IPS-18c (cell line): ENCODE data around the gene SBF2.
"Not testable (repeated sequence)": the region's sequence is repeated elsewhere in the genome, so short reads cannot be mapped to it uniquely, and the experiment has no call there.

Source experiments
- H3K4me3 ChIP-seq: 2 replicates; pipeline ENCODE4 v1.7.0; 2013; ENCODE audit warnings: low read depth, mild to moderate bottlenecking, low read length, moderate library complexity; ENCODE audit not compliant: insufficient read depth
- H3K9me3 ChIP-seq: one replicate; pipeline ENCODE4 v1.6.1; 2013; ENCODE audit warnings: mild to moderate bottlenecking, low read length, moderate library complexity; ENCODE audit not compliant: control insufficient read depth, insufficient read depth

Gene SBF2

DNA sequence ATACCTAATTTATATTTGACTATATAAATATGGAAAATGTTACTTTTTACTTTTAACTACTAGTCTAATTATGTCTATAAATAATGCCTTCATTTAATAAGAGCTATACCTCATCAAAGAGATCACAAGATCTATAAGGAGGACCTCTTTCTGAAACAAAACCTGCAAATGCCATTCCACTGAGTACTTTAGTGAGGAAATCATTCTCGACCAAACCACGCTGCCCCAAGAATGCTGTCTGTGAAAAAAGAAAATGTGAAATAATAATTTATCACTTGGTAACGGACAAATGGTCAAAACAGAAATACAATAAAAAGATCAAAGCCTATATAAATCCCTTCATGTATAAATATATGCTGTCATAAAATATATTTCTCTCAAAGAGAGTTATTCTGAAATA is 301.7 kb downstream of the SBF2 start:
- Histone ChIP-seq H3K9me3 (no peaks in the 10 kb centered on the region), H3K4me3 (no peak overlapping the region)

DNA sequence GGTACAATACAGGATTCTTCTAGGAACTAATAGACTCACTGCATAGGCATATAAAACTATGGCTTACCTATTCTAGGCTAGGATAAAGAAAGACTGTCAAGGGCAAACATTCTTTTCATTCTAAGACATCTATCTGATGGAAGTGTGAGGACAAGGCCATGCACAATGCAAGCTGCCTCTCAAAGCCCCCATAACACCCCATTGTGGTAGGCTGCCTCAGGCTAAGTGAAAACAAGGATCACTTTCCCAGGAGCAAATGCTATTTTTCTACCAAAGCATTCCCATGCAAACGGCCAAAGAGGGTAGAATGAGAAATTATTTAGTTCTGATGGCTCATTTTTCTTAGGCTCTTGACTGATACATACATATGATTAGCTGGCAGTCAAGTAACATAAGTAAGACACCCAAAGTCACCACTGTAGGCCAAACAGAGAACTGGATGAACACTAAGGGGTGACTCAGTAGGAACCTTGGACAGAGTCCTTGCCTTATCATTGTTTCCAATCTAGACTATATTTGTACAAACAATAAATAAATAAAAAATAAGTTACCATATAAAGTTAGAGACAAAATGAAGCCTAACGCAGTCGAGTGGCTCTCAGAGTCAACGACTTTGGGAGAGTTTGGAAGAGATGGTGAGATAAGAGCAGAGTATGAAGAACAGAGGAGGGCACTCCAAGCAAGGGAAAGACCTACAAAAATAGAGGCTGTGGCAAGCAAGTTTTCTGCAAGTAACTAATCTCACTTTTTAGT is 303.6 kb downstream of the SBF2 start:
- no peak overlapping the region; the same call in 1 of the 2 replicates for H3K4me3 ChIP-seq
- H3K9me3 ChIP-seq, result no peaks in the 10 kb centered on the region

DNA sequence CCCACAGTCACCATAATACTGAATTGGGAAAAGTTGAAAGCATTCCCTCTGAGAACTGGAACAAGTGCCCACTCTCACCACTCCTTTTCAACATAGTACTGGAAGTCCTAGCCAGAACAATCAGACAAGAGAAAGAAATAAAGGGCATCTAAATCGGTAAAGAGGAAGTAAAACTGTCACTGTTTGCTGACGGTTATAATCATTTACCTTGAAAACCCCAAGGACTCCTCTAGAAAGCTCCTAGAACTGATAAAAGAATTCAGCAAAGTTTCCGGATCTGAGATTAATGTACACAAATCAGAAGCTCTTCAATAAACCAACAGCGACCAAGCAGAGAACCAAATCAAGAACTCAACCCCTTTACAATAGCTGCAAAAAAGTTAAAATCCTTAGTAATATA is 306.7 kb downstream of the SBF2 start:
- H3K4me3 ChIP-seq, H3K9me3 ChIP-seq: not testable (repeated sequence)

DNA sequence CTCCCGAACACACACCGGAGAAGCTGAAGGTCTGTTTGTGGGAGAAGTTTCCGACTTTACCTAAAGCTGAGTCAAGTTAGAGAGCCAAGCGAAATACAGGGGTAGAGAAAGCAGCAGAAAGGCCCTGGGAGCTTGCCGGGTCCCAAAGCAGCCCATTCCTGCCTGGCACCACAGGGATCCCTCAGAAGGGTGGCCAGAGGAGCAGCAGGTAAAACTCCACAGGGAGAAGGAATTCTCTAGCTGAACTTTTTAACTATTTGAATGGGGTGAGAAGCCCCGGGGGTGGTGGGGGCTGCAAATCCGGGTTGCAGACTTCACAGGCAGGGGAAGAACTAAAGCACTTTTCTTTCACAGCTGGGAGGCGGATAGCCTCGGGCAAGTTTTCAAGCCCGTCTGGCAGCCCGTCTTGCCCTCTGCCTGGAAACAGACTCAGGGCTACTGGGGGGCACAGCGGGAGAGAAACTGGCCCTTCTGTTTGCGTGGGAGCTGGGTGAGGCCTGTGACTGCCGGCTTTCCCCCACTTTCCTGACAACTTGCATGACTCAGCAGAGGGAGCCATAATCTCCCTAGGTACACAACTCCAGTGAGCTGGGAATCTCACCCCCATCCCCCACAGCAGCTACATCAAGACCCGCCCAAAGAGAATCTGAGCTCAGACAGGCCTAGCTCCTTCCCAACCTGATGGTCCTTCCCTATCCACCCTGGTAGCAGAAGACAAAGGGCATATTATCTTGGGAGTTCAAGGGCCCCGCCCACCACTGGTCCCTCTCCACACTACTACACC is 311.0 kb downstream of the SBF2 start:
- H3K9me3 ChIP-seq, result peaks cover 2% of the 10 kb centered on the region
- H3K4me3 ChIP-seq, result no peak overlapping the region

DNA sequence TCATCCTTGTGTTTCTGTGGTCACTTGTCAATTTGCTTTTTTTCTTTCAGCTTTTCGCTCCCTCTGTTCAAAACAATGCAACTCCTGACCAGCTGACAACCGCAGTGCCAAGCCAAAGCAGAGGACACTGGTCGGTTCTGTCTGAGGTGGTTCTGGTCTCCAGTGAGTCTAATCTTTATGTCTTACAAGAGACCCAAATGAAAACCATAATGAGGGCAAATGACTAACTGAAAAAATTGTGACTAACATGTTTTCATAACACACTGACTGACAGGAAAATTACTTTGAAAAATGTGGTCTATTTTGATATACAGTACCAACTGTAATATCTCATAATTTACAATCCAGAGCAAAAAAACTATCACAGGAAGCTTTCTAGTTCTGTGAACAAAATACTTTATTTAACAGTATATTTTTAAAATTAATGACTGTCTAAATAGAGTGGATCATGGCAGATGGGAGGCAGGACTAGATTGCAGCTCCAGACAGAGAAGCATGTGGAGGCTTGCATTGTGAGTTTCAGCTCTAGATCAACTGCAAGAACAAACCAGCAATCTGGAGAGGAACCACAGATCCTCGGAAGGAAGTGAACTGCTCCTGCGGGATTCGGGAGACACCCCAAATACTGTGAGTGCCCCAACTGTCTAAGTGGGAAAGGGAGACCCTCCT is 311.8 kb downstream of the SBF2 start:
- peaks cover 2% of the 10 kb centered on the region for H3K9me3 ChIP-seq
- no peak overlapping the region for H3K4me3 ChIP-seq

DNA sequence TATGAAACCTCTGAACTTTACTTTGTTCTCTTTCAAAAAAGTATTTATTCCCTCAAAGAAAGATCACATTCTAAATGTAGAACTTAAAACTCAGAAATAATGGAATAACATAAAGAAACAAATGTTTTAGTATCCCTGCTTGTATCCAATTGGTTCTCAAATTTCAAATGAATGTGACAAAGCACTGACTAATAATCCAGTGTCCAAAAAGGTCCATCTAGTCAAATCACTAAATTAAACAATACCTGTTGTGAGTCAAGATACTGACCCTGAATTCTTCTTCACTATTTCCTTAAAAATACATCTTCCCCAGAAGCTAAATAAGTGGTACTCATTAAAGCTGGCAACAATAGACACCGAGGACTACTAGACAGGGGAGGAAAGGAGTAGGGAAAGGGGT is 313.1 kb downstream of the SBF2 start:
- Histone ChIP-seq H3K4me3 (no peak overlapping the region), H3K9me3 (peaks cover 2% of the 10 kb centered on the region)

DNA sequence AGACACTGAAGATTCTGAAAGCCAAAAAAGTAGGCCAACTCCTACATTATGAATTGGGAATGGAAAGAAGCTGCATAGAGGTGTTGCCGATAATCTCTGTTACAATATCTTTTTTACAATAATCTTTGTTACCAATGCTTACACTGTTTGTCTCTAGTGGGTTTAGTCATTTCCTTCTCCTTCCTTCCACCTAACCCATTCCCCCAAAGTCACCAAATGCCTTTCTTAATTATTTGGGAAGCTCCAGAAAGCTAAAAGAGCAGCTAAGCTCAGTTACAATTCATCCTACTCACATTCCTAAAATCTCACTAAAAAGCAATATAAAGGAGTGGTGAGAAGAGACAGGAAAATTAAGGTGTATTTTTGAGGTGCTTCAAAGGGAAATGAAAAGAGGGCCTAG is 316.5 kb downstream of the SBF2 start:
- Histone ChIP-seq H3K4me3 (no peak overlapping the region), H3K9me3 (no peaks in the 10 kb centered on the region)

DNA sequence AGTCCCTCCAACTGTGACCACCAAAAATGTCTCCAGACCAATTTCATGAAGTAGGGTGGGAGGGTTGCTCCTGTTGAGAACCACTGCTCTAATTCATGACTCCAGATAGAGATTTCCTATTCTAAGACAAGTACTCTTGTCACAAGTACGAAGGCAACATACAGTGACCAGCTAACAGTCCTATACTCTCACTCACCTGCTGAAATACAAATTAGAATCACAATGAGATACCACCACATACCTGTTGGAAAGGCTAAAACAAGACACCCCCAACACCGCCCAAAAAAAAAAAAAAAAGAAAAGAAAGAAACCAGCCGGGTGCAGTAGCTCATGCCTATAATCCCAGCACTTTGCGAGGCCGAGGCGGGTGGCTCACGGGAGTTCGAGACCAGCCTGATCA is 319.6 kb downstream of the SBF2 start:
- no peaks in the 10 kb centered on the region for H3K9me3 ChIP-seq
- H3K4me3 ChIP-seq, result no peak overlapping the region

DNA sequence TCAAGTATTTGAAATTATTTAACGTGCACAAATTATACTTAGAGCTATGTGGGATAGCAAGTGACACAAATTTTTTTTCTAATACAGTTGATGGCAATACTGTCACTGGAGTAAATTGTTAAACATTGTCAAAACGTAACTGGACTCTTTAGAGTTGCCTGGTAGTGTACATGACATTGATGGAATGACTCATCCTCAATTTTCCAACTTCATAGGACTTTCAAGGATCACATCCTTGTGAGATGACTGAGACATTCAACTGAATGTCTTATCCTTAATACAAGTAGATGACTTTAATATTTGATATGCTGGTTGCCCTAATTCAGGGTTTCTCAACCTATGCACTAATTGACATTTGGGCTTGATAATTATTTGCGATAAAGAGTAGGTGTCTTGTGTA is 320.1 kb downstream of the SBF2 start:
- H3K4me3 ChIP-seq, result no peak overlapping the region
- no peaks in the 10 kb centered on the region for H3K9me3 ChIP-seq

DNA sequence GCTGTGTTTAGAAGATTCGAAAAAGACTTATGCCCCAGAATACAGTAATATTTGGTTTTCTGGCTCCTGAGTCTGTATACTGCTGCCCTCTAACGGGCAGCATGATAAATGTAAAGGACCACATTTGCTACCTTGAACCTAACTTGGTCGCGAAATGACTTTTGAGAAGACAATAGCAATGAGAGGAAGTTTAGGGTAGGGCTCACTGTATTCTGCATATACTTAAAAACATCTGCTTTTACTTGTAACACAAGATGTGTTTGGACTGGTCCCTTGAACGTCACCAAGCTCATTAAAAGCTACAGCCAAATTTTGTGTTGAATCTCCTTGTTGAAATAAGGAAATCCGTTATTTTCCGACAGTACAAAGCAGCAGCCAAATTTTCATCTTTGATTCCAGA is 321.0 kb downstream of the SBF2 start:
- Histone ChIP-seq H3K4me3 (no peak overlapping the region), H3K9me3 (no peaks in the 10 kb centered on the region)

DNA sequence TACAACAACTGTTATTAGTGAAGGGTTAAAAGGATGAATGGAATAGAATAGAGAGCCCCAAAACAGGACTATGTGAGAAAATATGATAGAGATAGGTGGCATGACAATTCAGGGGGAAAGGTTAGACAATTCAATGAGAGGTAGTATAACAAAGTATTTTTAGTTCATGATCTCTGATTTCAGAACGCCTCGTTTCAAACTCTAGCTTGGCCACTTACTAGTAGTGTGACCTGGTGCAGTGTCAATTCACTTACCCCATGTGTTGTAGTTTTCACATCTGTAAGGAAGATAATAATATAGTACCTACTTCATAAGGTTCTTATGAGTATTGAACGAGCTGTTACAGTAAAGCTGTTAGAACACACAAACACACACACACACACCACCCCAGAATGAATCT is 322.1 kb downstream of the SBF2 start:
- no peak overlapping the region for H3K4me3 ChIP-seq

DNA sequence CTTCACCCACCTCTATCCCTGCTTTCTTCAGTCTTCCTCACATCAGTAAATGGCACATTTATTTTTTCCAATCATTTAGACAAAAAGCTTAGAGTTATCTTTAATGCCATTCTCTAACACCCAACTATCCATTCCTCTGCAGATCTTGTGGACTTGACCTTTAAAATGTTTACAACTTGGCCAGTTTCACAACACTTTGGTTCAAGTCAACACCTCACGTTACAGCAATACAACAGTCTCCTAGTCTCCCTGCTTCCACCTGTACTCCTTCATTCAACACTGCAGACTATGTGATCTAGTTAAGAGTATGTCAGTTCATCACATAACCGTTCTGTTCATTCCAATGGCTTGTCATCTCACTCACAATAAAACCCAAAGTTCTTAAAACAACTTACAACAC is 325.0 kb downstream of the SBF2 start:
- Histone ChIP-seq H3K9me3 (no peaks in the 10 kb centered on the region), H3K4me3 (no peak overlapping the region)

More for the DNA sequence above, 322.1 kb downstream of the SBF2 start:
- H3K9me3 ChIP-seq, result no peaks in the 10 kb centered on the region

DNA sequence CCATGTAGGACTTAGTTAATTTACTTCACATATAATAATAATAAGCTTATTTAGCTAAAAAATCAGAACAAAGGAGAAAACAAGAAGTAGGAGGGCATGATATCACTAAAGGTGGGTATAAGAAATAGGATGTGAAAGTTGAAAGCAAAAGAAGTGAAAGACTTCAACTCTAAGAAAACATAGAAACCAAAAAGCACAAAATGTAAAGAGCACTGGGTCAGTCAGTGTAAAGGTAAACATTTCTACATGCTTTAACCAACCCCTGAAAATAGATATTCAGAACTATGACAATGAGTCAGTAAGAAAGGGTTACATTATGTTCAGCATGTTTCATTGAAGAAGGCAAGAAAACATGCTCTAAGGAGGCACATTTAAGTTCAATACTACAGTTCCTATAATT is 331.3 kb downstream of the SBF2 start:
- no peaks in the 10 kb centered on the region for H3K9me3 ChIP-seq

DNA sequence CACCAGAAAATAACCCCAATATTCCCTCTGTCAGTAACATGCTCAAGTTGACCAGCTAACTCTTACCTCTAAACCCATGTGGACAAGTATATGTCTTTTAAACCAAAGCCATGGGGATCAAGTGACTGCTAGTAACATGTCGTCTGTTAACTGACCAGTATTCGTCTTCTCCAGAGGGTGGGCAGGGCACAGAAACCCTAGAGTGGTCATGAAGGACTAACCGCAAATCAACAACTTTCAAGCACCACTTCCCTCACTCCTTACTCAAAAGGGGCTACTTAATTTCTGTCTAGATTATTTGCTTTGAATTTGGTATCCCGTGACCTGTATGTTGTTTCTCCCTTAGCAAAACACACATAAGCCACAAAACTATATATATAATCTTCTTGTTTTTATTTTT is 336.9 kb downstream of the SBF2 start:
- Histone ChIP-seq H3K4me3 (no peak overlapping the region), H3K9me3 (no peaks in the 10 kb centered on the region)

More for the DNA sequence above, 331.3 kb downstream of the SBF2 start:
- H3K4me3 ChIP-seq, result no peak overlapping the region

DNA sequence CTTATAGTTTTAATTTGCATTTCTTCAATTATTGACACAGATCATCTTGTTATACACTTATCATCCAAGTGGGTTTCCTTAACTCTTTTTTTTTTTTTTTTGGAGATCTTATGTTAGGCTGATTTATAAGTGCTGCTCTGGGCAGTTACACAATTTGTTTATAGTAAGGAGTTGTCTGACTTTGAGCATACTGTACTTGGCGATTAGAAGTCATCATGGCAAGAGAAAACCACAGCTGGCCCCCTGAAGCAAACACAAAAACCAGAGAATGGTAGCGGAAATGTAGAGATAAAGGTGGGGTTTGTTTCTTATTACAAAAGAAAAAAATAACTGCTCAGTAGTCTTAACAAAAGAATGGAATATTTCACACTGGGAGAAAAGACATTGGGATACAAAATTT is 337.5 kb downstream of the SBF2 start:
- H3K4me3 ChIP-seq, result no peak overlapping the region

DNA sequence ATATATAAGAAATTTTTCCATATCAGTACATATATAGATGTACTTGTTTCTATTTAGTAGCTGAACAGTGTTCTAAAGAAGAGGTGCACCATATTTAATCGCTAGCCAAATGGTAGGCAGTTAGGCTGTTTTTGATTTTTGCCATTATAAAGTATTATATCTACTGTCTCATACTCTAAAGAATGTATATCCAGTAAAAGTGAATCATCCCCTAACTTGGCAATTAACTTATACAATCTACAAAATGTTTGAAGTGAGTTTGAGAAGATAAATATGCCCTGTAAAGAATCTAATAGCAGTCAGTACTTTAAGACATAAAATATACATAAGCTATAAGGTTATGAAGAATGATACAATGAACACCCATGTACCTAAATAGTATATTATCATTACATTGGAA is 338.6 kb downstream of the SBF2 start:
- H3K9me3 ChIP-seq, result no peaks in the 10 kb centered on the region
- no peak overlapping the region for H3K4me3 ChIP-seq

More for the DNA sequence above, 337.5 kb downstream of the SBF2 start:
- H3K9me3 ChIP-seq, result no peaks in the 10 kb centered on the region

DNA sequence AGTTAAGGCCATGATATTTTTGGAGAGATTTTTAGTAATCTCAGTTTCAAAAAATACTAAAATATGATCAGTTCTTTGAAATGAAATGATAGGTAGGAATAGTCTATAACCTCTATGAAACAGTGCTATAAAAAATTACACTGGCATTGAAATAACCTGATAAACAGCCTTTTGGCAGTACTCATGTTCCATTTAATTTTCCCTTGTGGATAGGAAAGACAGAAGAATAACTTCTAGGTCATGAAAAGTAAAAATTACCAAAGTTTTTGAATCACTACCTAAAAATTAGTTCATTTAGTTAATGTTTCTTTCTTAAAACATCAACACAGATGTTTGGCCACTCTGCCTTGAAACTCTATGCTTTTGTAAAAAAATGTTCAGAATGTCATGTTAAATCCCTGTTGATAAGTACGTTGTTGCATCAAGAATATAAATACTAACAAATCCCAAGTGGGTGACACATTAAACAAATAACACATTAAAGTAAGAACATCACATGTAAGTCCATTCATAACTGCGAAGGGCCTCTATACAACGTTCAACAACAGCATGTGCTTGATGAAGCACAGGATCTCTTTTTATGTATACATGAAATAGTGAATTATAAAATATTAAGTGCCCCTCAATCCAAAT is 339.9 kb downstream of the SBF2 start:
- H3K9me3 ChIP-seq, result no peaks in the 10 kb centered on the region
- H3K4me3 ChIP-seq, result no peak overlapping the region
